Fibroblast of skin of right biceps (primary cell): ENCODE data around the gene ZBTB44.
"Not testable (repeated sequence)": the region's sequence is repeated elsewhere in the genome, so short reads cannot be mapped to it uniquely, and the experiment has no call there.

Experiments used
- DNase-seq: peaks from one replicate; pipeline ENCODE4 v3.0.0-alpha.2; 2013

The ZBTB44 gene

GRCh38 chr11:130314750-130315285, at the start of gene ZBTB44:
ZBTB44 (minus strand) TSS chr11:130314917; CDS start chr11:130261873, 53,044 bp downstream.
- peak; percentile 91 for DNase-seq

- DNase-seq: no peak
Measured at GRCh38 chr11:130359419-130359818, 44.7 kb upstream of the ZBTB44 start.

- DNase-seq: no peak
Measured at GRCh38 chr11:130358398-130358797, 43.7 kb upstream of the ZBTB44 start.

- DNase-seq: no peak
Measured at GRCh38 chr11:130347261-130347660, 32.5 kb upstream of the ZBTB44 start.

GRCh38 chr11:130344841-130345240, 30.1 kb upstream of the ZBTB44 start:
- no peak for DNase-seq

GRCh38 chr11:130340671-130341319, 26.1 kb upstream of the ZBTB44 start:
- DNase-seq: no peak

- DNase-seq: no peak
Measured at GRCh38 chr11:130338667-130339066, 23.9 kb upstream of the ZBTB44 start.

- DNase-seq: no peak
Measured at GRCh38 chr11:130337281-130338089, 22.8 kb upstream of the ZBTB44 start.

- DNase-seq: not testable (repeated sequence)
Measured at GRCh38 chr11:130331397-130331796, 16.7 kb upstream of the ZBTB44 start.

- no peak for DNase-seq
Measured at GRCh38 chr11:130330101-130330684, 15.5 kb upstream of the ZBTB44 start.

- DNase-seq: no peak
Measured at GRCh38 chr11:130328420-130328819, 13.7 kb upstream of the ZBTB44 start.

- DNase-seq: no peak
Measured at GRCh38 chr11:130327716-130328115, 13.0 kb upstream of the ZBTB44 start.

- no peak for DNase-seq
Measured at GRCh38 chr11:130325691-130326090, 11.0 kb upstream of the ZBTB44 start.

GRCh38 chr11:130323452-130324450, 9.0 kb upstream of the ZBTB44 start:
- DNase-seq: peak; percentile 45

GRCh38 chr11:130322126-130322525, 7.4 kb upstream of the ZBTB44 start:
- DNase-seq: no peak

GRCh38 chr11:130318031-130318673, 3.4 kb upstream of the ZBTB44 start:
- DNase-seq: no peak

GRCh38 chr11:130315354-130315970, 745 bp upstream of the ZBTB44 start:
- DNase-seq: no peak

- peak; percentile 56 for DNase-seq
Measured at GRCh38 chr11:130314184-130314749, 450 bp downstream of the ZBTB44 start.

- DNase-seq: no peak
Measured at GRCh38 chr11:130313383-130314183, 1.1 kb downstream of the ZBTB44 start.

GRCh38 chr11:130312046-130312445, 2.7 kb downstream of the ZBTB44 start:
- DNase-seq: no peak
